H1 (cell line): ENCODE results near the gene NLRP6. TPM values are rescaled to one million over a fixed set of nuclear protein-coding genes. Genes with fewer than 3 reads are reported as not detected.

Experiments
- CTCF ChIA-PET: fragments of 300-600 bp; sonication (Branson Sonifier 250); formaldehyde crosslinking; loops from one replicate; lab custom pipeline; 2021; ENCODE audit not compliant: partially characterized antibody; lab: Charles Lee
- POLR2A ChIA-PET: fragments of 300-600 bp; sonication (Branson Sonifier 250); formaldehyde crosslinking; loops from one replicate; lab custom pipeline; 2021; ENCODE audit warnings: inconsistent platforms; ENCODE audit not compliant: partially characterized antibody; lab: Charles Lee
- DNase-seq, 2 experiments: peaks; one replicate each; pipeline versions ENCODE4 v3.0.0 to v3.0.0-alpha.2; 2010 to 2022; ENCODE audit warnings: low spot score in 2 of 2, low read depth in 1 of 2, mixed read lengths in 1 of 2
- FAIRE-seq: peaks from 2 replicates; lab custom pipeline; 2011; peaks lifted over from hg19 to GRCh38; lab: Jason Lieb, UNC
- H2AFZ ChIP-seq: 2 replicates; pipeline ENCODE4 v1.8.1; 2012; ENCODE audit warnings: low read length, inconsistent platforms
- H2AK5ac ChIP-seq: 2 replicates; pipeline ENCODE4 v1.6.1; 2013; ENCODE audit warnings: low read depth, low read length
- H2BK120ac ChIP-seq: replicated peaks from 2 replicates; pipeline ENCODE3; 2013; ENCODE audit warnings: low read depth, low read length, inconsistent platforms
- H2BK12ac ChIP-seq: 2 replicates; pipeline ENCODE4 v1.6.1; 2013; ENCODE audit warnings: low read depth, low read length
- H2BK15ac ChIP-seq: 2 replicates; pipeline ENCODE4 v1.6.1; 2013; ENCODE audit warnings: low read length
- H2BK20ac ChIP-seq: 2 replicates; pipeline ENCODE4 v1.6.1; 2013; ENCODE audit warnings: low read length
- H2BK5ac ChIP-seq: 2 replicates; pipeline ENCODE4 v1.6.1; 2013; ENCODE audit warnings: low read depth, low read length
- H3K14ac ChIP-seq: 2 replicates; pipeline ENCODE4 v1.6.1; 2013; ENCODE audit warnings: inconsistent platforms; ENCODE audit not compliant: insufficient read length
- H3K18ac ChIP-seq: 2 replicates; pipeline ENCODE4 v1.6.1; 2013; ENCODE audit warnings: low read length; ENCODE audit errors: extremely low read depth
- H3K23ac ChIP-seq: 2 replicates; pipeline ENCODE4 v1.6.1; 2013; ENCODE audit warnings: inconsistent platforms; ENCODE audit not compliant: insufficient read length
- H3K23me2 ChIP-seq: 2 replicates; pipeline ENCODE4 v1.6.1; 2013; ENCODE audit warnings: low read depth, low read length
- H3K27ac ChIP-seq: 2 replicates; pipeline ENCODE4 v1.6.1; 2011; ENCODE audit warnings: low read depth, low read length, inconsistent platforms
- H3K27me3 ChIP-seq, 4 experiments: replicated peaks in 1 of 4; 1 replicate in 1 of 4; 2 replicates in 3 of 4; pipeline versions ENCODE4 v1.6.1 to v1.8.1; 2011 to 2013; ENCODE audit warnings: low read length in 3 of 4, mild to moderate bottlenecking in 3 of 4, inconsistent platforms in 2 of 4, mixed read lengths in 2 of 4, moderate library complexity in 1 of 4; ENCODE audit not compliant: control insufficient read depth in 3 of 4, insufficient read depth in 3 of 4; ENCODE audit errors: extremely low read depth in 1 of 4
- H3K36me3 ChIP-seq, 4 experiments: 2 replicates each; pipeline versions ENCODE4 v1.6.1 to v1.8.1; 2011 to 2013; ENCODE audit warnings: mild to moderate bottlenecking in 4 of 4, low read length in 3 of 4, moderate library complexity in 2 of 4, control low read depth in 1 of 4, inconsistent platforms in 1 of 4; ENCODE audit not compliant: insufficient read depth in 4 of 4, control insufficient read depth in 2 of 4
- H3K4ac ChIP-seq: replicated peaks from 2 replicates; pipeline ENCODE3; 2013; ENCODE audit warnings: low read length, low read depth, mixed read lengths, inconsistent platforms; ENCODE audit not compliant: insufficient read length
- H3K4me1 ChIP-seq, 4 experiments: replicated peaks in 1 of 4; 1 replicate in 1 of 4; 2 replicates in 3 of 4; pipeline versions ENCODE4 v1.6.1 to v1.8.1; 2011 to 2013; ENCODE audit warnings: low read length in 3 of 4, inconsistent platforms in 2 of 4, mixed read lengths in 1 of 4; ENCODE audit not compliant: insufficient read depth in 4 of 4, control insufficient read depth in 3 of 4
- H3K4me2 ChIP-seq, 2 experiments: 2 replicates each; pipeline versions ENCODE4 v1.6.1 to v1.8.1; 2011 to 2013; ENCODE audit warnings: low read depth in 2 of 2, low read length in 2 of 2, control low read depth in 1 of 2, inconsistent platforms in 1 of 2, mild to moderate bottlenecking in 1 of 2; ENCODE audit not compliant: insufficient read depth in 1 of 2
- H3K4me3 ChIP-seq, 4 experiments: fragments of 200-600, 300-600 bp in 1 of 4; sonication (generic), shearing (Covaris generic), sonication (Bioruptor Twin) in 1 of 4; 2 replicates each; pipeline versions ENCODE4 v1.5.1 to v1.8.1; 2011 to 2016; ENCODE audit warnings: low read length in 4 of 4, low read depth in 3 of 4, control low read depth in 2 of 4, inconsistent platforms in 2 of 4, mild to moderate bottlenecking in 2 of 4, mixed read lengths in 1 of 4, moderate library complexity in 1 of 4; ENCODE audit not compliant: insufficient read depth in 2 of 4; ENCODE audit errors: extremely low read depth in 1 of 4
- H3K56ac ChIP-seq: replicated peaks from 2 replicates; pipeline ENCODE3; 2013; ENCODE audit warnings: low read depth, mild to moderate bottlenecking, mixed read lengths, low read length, inconsistent platforms; ENCODE audit not compliant: insufficient read length
- H3K79me1 ChIP-seq: 2 replicates; pipeline ENCODE4 v1.6.1; 2013; ENCODE audit warnings: low read depth, low read length, control low read depth
- H3K79me2 ChIP-seq, 2 experiments: 2 replicates each; pipeline versions ENCODE4 v1.6.1 to v1.8.1; 2012 to 2013; ENCODE audit warnings: low read length in 2 of 2, mild to moderate bottlenecking in 2 of 2, inconsistent platforms in 1 of 2; ENCODE audit not compliant: insufficient read depth in 2 of 2, control insufficient read depth in 1 of 2
- H3K9ac ChIP-seq, 4 experiments: replicated peaks in 1 of 4; 1 replicate in 1 of 4; 2 replicates in 3 of 4; pipeline versions ENCODE4 v1.6.1 to v1.8.1; 2011 to 2013; ENCODE audit warnings: low read depth in 3 of 4, low read length in 3 of 4, control low read depth in 2 of 4, mild to moderate bottlenecking in 2 of 4, moderate library complexity in 2 of 4, inconsistent platforms in 1 of 4; ENCODE audit errors: extremely low read depth in 1 of 4
- H3K9me3 ChIP-seq, 2 experiments: 2 replicates each; pipeline versions ENCODE4 v1.6.1 to v1.8.1; 2012 to 2013; ENCODE audit warnings: mild to moderate bottlenecking in 2 of 2, moderate library complexity in 2 of 2, control low read depth in 1 of 2, inconsistent platforms in 1 of 2, low read depth in 1 of 2, low read length in 1 of 2, mixed read lengths in 1 of 2; ENCODE audit not compliant: insufficient read depth in 2 of 2
- H4K20me1 ChIP-seq, 2 experiments: replicated peaks in 1 of 2; 2 replicates each; pipeline versions ENCODE3 to v1.8.1; 2011 to 2013; ENCODE audit warnings: inconsistent platforms in 2 of 2, low read length in 2 of 2, mild to moderate bottlenecking in 1 of 2; ENCODE audit not compliant: insufficient read depth in 2 of 2, control insufficient read depth in 1 of 2
- H4K5ac ChIP-seq: 2 replicates; pipeline ENCODE4 v1.6.1; 2013; ENCODE audit warnings: low read length, low read depth, mixed read lengths, inconsistent platforms; ENCODE audit not compliant: insufficient read length
- H4K8ac ChIP-seq: 2 replicates; pipeline ENCODE4 v1.8.0; 2013; ENCODE audit warnings: mild to moderate bottlenecking, moderate library complexity, low read length, inconsistent platforms; ENCODE audit not compliant: insufficient read depth; ENCODE audit errors: extremely low read depth
- H4K91ac ChIP-seq: replicated peaks from 2 replicates; pipeline ENCODE3; 2013; ENCODE audit warnings: low read length, mixed read lengths, inconsistent platforms; ENCODE audit not compliant: insufficient read length
- CHD1 ChIP-seq: IDR thresholded peaks from 2 replicates; pipeline ENCODE4 v1.6.1; 2012; ENCODE audit warnings: low read depth, low read length, improper control_type of control experiment
- CTBP2 ChIP-seq: IDR thresholded peaks from 2 replicates; pipeline ENCODE4 v1.7.0; 2011; ENCODE audit warnings: borderline replicate concordance, mild to moderate bottlenecking, moderate library complexity, mixed read lengths, low read length; ENCODE audit not compliant: insufficient read depth, insufficient read length
- HDAC6 ChIP-seq: IDR thresholded peaks from one replicate; pipeline ENCODE4 v1.7.1; 2012; ENCODE audit warnings: low read depth, mild to moderate bottlenecking, inconsistent platforms, low read length, moderate library complexity
- JUND ChIP-seq: IDR thresholded peaks from 2 replicates; pipeline ENCODE4 v1.6.1; 2011; ENCODE audit warnings: mild to moderate bottlenecking, improper control_type of control experiment, low read length
- NRF1 ChIP-seq: IDR thresholded peaks from 2 replicates; pipeline ENCODE4 v1.6.1; 2011; ENCODE audit warnings: mild to moderate bottlenecking, low read depth, low read length, improper control_type of control experiment
- PHF8 ChIP-seq: fragments of 200-600 bp; sonication (generic); conservative IDR thresholded peaks from 2 replicates; pipeline ENCODE4 v1.7.1; 2012; ENCODE audit warnings: low read depth, mild to moderate bottlenecking, inconsistent platforms, low read length, moderate library complexity
- RBBP5 ChIP-seq: IDR thresholded peaks from 2 replicates; pipeline ENCODE4 v1.7.1; 2012; ENCODE audit warnings: low read depth, mild to moderate bottlenecking, inconsistent platforms, low read length, moderate library complexity, borderline replicate concordance
- SP1 ChIP-seq: IDR thresholded peaks from 2 replicates; pipeline ENCODE4 v1.6.1; 2011; ENCODE audit warnings: low read depth, low read length
- SRF ChIP-seq: IDR thresholded peaks from 2 replicates; pipeline ENCODE4 v1.6.1; 2011; ENCODE audit warnings: mild to moderate bottlenecking, low read depth, low read length, moderate library complexity
- TEAD4 ChIP-seq: IDR thresholded peaks from 2 replicates; pipeline ENCODE4 v1.6.1; 2012; ENCODE audit warnings: low read depth, low read length, inconsistent platforms, mixed read lengths
- ZNF274 ChIP-seq: IDR thresholded peaks from 2 replicates; pipeline ENCODE4 v1.7.0; 2012; ENCODE audit warnings: low read length, borderline replicate concordance; ENCODE audit errors: extremely low read depth
- WGBS, 2 experiments: shearing (Covaris generic) in 1 of 2; methylation state at CpG; one replicate each; pipeline versions ENCODE4 v1.1.6 to v1.1.7; 2013 to 2015; ENCODE audit warnings: low lambda C conversion rate in 2 of 2, mixed read lengths in 2 of 2, inconsistent platforms in 1 of 2, low coverage in 1 of 2, missing lambda C conversion rate in 1 of 2; ENCODE audit not compliant: insufficient replicate concordance in 2 of 2, insufficient coverage in 1 of 2, insufficient read length in 1 of 2; ENCODE audit errors: extremely low coverage in 1 of 2, missing lambda C conversion rate in 1 of 2; 5-methylcytosine and 5-hydroxymethylcytosine counted together
- polyA plus RNA-seq, 7 experiments: library from polyadenylated mRNA; depleted of rRNA in 3 of 7; stranded (reverse) in 5 of 7; unstranded in 2 of 7; fragments of >200 nt in 5 of 7; fragments of 200-250 nt in 2 of 7; gene quantifications; 1 replicate in 5 of 7; 2 replicates in 1 of 7; 4 replicates in 1 of 7; pipeline versions ENCODE4 v1.2.1 to v1.2.3, GENCODE V29; 2011 to 2013; ENCODE audit warnings: missing spikeins in 2 of 7, mixed read lengths in 2 of 7
- total RNA-seq: library from RNA; stranded (reverse); fragmentation: NEBNext Ultra II Directional; extraction: Animal tissue kit (Norgen Biotek cat#: 25700); gene quantifications from 2 replicates; pipeline ENCODE4 v1.2.1, GENCODE V29; 2021
- TF ChIP-seq, protein P1 (sequence below): IDR thresholded peaks from 2 replicates; pipeline ENCODE4 v1.6.1; 2012; ENCODE audit warnings: inconsistent platforms

The NLRP6 gene
- total and polyA plus RNA-seq, 2 of the 8 experiments (the other 6 are each of a cell fraction or from before 2014, with no cell fraction given): not detected

DNA sequence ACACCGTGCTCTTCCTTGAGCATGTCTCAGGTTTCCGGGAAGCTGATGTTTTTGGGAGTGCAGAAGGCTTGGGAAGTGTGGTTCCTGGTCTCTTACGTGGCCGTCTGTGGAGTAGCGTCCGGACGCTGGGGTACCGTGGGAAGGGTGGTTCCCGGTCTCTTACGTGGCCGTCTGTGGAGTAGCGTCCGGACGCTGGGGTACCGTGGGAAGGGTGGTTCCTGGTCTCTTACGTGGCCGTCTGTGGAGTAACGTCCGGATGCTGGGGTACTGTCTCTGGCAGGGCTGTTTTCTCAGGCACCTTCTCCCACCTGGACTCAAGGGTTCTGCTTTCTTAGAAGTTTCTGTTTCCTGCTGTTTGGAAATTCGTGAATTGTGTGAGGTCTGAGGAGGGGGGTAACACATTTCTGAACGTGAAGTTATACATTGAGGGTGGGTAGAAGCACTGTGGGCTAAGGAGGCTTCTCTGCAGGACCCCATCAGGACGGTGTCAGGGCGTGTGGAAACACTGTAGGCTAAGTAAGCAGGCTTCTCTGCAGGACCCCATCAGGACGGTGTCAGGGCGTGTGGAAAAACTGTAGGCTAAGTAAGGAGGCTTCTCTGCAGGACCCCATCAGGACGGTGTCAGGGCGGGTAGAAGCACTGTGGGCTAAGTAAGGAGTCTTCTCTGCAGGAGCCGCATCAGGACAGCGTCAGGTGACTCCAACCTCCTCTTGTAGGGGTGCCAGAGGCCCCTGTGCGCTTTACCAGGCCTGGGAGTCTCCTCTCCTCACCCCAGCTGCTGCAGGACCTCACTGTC is 47.8 kb downstream of the NLRP6 start:
- H3K79me2 ChIP-seq: no peaks in the 10 kb centered on the region
- H3K9ac ChIP-seq: no peak overlapping the region
- no peaks in the 10 kb centered on the region for H3K23me2 ChIP-seq
- peak overlapping the region; percentile 36; the same call in 1 of the 2 replicates for H2BK15ac ChIP-seq
- H3K27me3 ChIP-seq: no peaks in the 10 kb centered on the region
- no peak overlapping the region for H3K14ac ChIP-seq
- no peaks in the 10 kb centered on the region for H4K20me1 ChIP-seq
- H3K56ac ChIP-seq: no peak overlapping the region
- TF ChIP-seq CTBP2 (no peak), SP1 (no peak), TEAD4 (no peak), JUND (no peak), SRF (no peak), CHD1 (no peak), HDAC6 (no peak), RBBP5 (no peak), ZNF274 (no peak), NRF1 (no peak), PHF8 (no peak)
- TF ChIP-seq, protein P1, sequence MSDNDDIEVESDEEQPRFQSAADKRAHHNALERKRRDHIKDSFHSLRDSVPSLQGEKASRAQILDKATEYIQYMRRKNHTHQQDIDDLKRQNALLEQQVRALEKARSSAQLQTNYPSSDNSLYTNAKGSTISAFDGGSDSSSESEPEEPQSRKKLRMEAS: no peak
- H3K79me1 ChIP-seq: no peaks in the 10 kb centered on the region
- DNase-seq (peak in 1 of 2 experiments; percentile 43), FAIRE-seq (no peak)
- H3K23ac ChIP-seq: no peak overlapping the region
- H3K4me2 ChIP-seq: no peak overlapping the region
- WGBS, 2 experiments: 83% methylated on average over 30 of the region's 30 CpGs; no CpG with 5 or more reads in 1 of the 2 experiments
- H3K9me3 ChIP-seq: peaks cover 4% of the 10 kb centered on the region in 2 experiments; a peak in 1 of 4 replicates
- no peak overlapping the region for H2BK120ac ChIP-seq
- H3K4ac ChIP-seq: peak overlapping the region; percentile 71
- H2AFZ ChIP-seq: no peak overlapping the region
- CTCF ChIA-PET: interaction anchor here (0.9 to 1.3 kb wide), 3 partner anchors 22 to 75 kb away, joined by 3 to 4 read pairs (median 3); no protein-coding TSS in a partner anchor
- peaks cover 0 to 15% (median 2%) of the 10 kb centered on the region in 4 experiments; a peak in 4 of 7 replicates for H3K4me1 ChIP-seq
- H2AK5ac ChIP-seq: no peak overlapping the region
- no peak overlapping the region for H4K5ac ChIP-seq
- no peak overlapping the region for H3K4me3 ChIP-seq
- no peak overlapping the region; the same call in 1 of the 2 replicates for H2BK12ac ChIP-seq
- no peaks in the 10 kb centered on the region for H3K36me3 ChIP-seq
- no peak overlapping the region for H4K91ac ChIP-seq
- H3K18ac ChIP-seq: no peak overlapping the region
- H2BK20ac ChIP-seq: peak overlapping the region; percentile 34
- no peak overlapping the region for H3K27ac ChIP-seq
- 0 out of 2 replicates have a peak overlapping the region, but pooled peaks have one; percentile 31 for H2BK5ac ChIP-seq
- POLR2A ChIA-PET: interaction anchor here (1.1 to 1.8 kb wide), 3 partner anchors 8 to 25 kb away, joined by 3 to 4 read pairs (median 3); no protein-coding TSS in a partner anchor
- no peak overlapping the region for H4K8ac ChIP-seq
